ENCODE measurements around the gene NLN.
"Not testable (repeated sequence)": the region's sequence is repeated elsewhere in the genome, so short reads cannot be mapped to it uniquely, and the experiment has no call there.

The NLN gene

DNA sequence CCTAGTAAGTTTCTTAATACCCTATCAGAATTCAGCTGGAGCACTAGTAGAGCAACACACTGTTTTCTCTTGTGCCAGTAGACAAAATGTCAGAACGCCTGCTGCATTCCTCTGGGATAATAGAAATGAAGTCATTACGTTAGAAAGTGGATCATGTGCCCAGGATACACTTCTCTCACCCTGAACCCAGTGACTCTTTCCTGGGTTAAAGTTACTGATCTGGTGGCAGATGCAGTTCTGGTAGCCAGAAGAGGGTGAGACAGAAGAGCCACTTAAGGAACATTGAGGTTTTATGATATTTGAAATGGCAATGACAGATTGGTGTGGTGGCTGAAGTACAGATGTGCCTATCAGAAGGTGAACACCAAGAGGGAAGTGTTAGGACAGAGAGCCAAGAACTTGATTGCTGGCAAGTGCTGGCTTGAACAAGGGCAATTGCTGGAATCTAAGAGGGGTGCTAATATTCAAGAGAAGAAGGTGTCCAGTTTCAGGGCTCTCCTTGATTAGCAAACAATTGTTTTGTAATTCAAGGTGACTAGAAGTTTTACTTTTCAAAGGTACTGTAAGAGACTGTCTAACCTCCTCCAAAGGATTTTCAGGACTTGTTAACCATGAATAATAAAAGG, 110.7 kb downstream of the NLN start:
- no peak for DNase-seq (ENCODE audit: low read depth)

DNA sequence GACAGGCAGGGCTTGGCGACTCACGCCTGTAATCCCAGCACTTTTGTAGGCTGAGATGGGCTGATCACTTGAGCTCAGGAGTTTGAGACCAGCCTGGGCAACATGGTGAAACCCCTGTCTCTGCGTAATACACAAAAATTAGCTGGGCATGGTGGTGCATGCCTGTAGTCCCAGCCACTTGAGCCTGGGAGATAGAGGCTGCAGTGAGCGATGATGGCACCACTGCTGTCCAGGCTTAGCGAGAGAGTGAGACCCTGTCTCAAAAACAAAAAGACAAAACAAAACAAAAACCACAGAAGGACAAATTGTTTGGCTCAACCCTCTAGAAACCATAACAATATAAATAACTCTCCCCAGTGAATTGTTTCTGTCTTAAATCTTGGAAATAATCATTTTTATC, 111.8 kb downstream of the NLN start:
- no peak for DNase-seq (ENCODE audit: low read depth)

DNA sequence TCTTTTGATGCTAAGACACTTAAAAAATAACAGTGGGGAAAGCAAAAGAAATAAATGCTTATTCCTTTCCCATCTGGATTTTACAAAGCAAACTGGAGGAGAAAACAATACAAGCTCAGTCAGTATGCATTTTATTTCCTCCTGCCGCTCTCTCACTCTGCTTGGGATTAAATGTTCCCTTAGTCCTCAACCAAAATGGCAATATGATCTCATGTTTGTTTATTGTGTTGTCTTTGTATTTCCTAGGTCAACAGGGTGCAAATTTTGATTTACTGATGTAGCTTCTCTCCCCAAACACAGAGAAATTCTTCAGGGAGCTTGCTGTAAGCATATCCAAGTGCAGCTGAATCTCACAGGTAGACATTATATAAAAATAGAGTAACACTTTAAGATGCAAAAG, 112.3 kb downstream of the NLN start:
- DNase-seq (ENCODE audit: low read depth) = no peak

DNA sequence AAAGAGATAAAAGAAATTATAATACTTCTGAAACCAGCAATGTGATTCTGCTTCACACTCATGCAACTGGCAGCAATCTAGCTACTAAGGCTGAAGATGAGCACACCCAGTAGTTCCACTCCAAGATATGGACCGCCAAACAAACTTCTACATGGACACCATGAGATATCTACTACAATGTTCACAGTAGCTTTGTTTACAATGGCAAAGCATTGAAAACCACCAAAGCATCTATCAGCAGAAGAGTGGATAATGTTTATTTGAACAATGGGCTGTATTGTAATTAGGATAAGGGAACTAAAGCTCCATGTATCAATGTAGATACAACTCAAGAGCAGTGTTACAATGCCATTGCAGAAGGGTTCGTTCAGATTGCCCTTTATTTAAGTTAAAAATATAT, 113.2 kb downstream of the NLN start:
- no peak for DNase-seq (ENCODE audit: low read depth)

DNA sequence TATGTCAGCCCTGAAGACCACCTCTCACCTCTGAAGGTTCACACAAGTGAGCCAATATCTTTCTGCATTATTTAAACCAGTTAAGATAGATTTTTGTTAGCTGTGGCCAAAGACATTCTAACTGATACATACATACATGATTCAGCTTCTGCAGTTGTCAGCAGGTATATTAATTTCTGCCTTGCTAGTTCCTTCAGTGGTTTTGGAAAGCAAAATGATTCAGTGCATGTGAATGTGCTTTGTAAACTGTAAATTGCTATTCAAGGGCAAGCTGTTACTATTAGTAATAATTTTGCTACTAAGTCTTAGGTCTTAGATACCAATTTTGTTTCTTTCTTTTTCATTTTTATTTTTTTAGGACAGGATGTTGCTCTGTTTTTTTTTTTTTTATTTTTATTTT, 115.1 kb downstream of the NLN start:
- peak; percentile 24 for DNase-seq (ENCODE audit: low read depth)

DNA sequence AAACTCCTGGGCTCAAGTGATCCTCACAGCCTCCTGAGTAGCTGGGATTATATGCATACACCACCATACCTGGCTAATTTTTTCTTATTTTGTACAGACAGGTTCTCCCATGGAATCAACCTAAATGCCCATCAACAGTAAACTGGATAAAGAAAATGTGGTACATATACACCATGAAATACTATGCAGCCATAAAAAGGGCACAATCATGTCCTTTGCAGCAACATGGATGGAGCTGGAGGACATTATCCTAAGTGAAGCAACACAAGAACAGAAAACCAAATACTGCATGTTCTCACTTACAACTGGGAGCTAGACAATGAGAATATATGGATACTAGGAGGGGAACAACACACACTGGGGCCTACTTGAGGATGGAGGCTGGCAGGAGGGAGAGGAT, 117.2 kb downstream of the NLN start:
- DNase-seq (ENCODE audit: low read depth) = not testable (repeated sequence)

DNA sequence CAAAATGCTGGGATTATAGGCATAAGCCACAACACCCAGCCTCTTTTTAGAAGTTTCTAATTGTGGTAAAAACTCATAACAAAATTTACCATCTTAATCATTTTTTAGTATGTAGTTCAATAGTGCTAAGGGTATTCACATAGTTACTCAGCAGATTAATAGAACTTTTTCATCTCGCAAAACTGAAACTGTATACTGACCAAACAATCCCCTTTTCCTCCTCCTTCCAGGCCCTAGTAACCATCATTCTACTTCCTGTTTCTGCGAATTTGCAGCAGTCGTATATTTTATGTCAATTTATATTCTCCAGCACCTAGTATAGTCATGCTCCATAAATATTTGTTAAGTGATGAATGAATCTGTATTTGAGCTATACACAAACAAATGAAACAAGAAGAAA, 118.1 kb downstream of the NLN start:
- DNase-seq (ENCODE audit: low read depth) = no peak

DNA sequence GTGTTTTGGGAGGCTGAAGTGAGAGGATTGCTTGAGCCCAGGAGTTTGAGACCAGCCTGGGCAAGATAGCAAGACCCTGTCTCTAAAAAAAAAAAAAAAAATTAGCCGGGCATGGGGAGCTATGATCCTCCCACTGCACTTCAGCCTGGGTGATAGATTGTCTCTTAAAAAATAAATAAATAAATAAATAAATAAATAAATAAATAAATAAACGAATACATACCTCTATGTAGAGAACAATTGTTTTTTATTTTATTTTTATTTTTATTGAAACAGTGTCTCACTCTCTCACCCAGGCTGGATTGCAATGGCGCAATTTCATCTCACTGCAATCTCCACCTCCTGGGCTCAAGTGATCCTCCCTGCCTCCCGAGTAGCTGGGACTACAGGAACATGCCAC, 122.8 kb downstream of the NLN start:
- not testable (repeated sequence) for DNase-seq (ENCODE audit: low read depth)

DNA sequence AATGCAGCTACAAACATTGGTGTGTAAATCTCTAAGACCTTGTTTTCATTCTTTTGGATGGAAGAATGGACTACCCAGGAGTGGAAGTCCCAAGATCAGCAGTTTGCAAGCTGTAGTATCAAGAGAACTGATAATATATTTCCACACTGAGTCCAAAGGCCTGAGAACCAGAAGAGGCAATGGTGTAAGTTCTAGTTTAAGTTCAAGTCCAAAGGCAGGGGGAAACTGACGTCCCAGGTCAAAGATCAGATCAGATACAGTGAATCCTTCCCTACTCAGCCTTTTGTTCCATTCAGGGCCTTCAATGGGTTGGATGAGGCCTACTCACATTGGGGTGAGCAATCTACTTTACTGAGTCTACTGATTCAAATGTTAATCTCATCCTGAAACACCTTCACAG, 124.1 kb downstream of the NLN start:
- DNase-seq (ENCODE audit: low read depth) = no peak

DNA sequence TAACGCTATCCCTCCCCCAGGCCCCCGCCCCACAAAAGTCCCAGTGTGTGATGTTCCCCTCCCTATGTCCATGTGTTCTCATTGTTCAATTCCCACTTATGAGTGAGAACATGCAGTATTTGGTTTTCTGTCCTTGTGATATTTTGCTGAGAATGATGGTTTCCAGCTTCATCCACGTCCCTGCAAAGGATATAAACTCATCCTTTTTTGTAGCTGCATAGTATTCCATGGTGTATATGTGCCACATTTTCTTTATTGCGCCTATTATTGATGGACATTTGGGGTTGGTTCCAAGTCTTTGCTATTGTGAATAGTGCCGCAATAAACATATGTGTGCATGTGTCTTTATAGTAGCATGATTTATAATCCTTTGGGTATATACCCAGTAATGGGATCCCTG, 125.0 kb downstream of the NLN start:
- DNase-seq (ENCODE audit: low read depth) = not testable (repeated sequence)

DNA sequence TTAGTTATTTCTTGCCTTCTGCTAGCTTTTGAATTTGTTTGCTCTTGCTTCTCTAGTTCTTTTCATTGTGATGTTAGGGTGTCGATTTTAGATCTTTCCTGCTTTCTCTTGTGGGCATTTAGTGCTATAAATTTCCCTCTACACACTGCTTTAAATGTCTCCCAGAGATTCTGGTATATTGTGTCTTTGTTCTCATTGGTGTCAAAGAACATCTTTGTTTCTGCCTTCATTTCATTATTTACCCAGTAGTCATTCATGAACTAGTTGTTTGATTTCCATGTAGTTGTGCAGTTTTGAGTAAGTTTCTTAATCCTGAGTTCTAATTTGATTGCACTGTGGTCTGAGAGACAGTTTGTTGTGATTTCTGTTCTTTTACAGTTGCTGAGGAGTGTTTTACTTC, 127.9 kb downstream of the NLN start:
- DNase-seq (ENCODE audit: low read depth) = not testable (repeated sequence)

DNA sequence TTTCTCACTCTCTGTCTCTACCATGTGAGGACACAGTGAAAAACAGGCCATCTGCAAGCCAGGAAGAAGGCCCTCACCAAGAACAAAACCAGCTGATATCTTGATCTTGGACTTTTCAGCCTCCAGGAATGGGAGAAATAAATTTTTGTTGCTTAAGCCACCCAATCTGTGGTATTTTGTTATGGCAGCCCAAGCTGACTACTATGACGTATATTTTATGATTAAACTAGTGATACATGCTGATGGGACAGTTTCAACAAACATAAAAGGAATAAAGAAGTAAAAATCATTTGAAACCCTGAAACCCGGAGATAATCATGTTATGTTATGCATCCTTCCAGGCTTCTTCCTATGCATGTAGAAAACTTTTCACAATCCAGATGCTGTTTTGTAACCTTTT, 132.9 kb downstream of the NLN start:
- peak; percentile 50 for DNase-seq (ENCODE audit: low read depth)

DNA sequence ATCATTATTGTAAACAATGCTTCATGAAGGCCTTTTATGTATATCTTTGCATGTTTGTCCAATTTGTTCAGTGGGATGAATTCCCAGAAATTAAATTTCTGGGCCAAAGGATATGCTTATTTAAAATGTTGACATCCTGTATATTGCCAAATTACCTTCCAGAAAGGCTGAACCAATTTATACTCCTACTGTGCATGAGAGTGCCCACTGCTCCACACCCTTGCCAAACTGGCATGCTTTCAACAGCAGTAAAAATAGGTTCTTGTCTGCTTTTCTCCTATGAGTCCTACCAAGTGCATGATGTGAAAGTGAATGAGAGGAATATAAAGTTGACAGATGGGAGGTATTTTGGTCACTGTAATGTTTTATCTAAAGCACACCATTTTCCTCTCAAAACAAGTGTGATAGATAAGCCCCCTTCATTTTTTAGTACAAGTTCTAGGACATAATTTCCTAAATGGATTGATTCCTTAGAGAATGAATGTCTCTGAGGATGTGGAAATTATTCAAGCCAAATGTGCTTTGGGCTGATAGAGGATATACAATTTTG, 133.8 kb downstream of the NLN start:
- peak; percentile 79 for DNase-seq (ENCODE audit: low read depth)

DNA sequence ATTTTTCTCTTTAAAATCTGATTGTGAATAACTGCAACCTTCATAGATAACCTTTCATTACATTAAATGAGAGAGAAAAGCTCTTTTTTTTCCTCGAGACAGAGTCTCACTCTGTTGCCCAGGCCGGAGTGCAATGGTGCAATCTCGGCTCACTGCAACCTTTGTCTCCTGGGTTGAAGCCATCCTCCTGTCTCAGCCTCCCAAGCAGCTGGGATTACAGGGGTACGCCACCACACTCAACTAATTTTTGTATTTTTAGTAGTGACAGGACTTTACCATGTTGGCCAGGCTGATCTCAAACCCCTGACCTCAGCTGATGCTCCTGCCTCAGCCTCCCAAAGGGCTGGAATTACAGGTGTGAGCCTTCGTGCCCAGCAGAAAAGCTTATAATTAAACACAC, 134.5 kb downstream of the NLN start:
- DNase-seq (ENCODE audit: low read depth) = no peak

DNA sequence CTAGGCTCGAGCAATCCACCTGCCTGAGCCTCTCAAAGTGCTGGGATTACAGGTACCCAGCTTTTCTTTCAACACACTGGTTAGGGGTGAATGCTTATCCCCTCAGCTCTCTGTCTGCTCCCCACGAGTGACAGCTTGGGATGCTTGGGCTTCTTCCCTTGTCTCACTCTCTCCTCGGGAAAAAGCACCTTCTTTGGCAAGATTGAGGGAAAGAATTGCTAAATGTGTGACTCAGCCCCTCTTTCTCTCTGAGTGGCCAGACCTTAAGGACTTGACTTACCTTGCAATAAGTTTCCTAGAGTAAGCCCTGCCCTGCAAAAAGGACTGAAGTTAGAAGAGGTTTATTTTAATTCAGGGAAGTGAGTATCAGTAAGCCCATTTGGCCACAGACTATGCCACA, 136.3 kb downstream of the NLN start:
- no peak for DNase-seq (ENCODE audit: low read depth)

DNA sequence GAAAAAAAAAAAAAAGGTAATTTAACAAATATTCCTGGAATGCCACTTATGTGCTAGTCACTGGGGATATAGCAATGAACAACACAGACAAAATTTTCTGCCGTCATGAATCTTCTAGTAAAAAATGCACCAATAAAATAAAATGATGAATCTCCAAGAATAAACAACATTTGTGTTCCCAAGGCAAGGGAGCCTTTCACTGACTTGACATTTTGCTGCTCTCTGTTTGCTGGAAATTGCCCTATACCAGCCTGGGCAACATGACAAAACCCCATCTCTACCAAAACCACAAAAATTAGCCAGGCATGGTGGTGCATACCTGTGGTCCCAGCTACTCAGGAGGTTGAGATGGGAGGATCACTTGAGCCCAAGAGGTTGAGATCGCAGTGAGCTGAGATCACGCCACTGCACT, 139.8 kb downstream of the NLN start:
- peak; percentile 98 for DNase-seq (ENCODE audit: low read depth)

DNA sequence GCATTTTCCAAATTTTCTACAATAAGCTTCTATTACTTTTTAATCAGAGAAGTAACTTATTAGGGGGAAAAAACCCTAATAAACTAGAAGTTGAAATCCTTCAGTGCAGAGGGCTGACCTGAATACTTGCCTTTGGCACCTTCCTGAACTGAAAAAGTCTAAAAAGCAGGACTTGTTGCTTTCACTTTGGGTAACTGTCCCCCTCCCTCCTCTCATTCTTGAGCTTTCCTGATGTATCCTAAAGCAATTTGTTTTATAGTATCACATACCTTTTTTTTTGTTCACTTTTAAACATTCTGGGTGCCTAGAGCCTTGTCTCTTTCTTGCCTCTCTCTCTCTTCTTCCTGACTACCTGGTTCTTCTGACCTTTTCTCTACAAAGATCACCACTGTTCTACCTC, 140.4 kb downstream of the NLN start:
- DNase-seq (ENCODE audit: low read depth) = peak; percentile 30

DNA sequence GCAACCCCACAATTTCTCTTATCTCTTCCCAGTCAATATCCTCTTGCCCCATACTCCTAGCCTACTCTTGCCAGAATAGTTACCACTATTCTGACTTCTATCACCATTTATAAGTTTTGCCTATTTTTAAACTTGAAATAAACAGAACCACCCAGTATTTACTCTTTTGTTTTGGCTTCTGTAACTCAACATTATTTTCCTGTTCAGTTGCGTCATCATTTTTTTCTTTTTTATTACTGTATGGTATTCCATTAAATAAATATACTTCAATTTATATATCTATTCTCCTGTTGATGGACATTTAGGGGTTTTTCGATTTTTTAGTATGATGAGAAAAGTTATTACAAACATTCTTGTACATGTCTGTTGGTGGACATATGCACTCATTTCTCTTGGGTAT, 141.7 kb downstream of the NLN start:
- DNase-seq (ENCODE audit: low read depth) = no peak

DNA sequence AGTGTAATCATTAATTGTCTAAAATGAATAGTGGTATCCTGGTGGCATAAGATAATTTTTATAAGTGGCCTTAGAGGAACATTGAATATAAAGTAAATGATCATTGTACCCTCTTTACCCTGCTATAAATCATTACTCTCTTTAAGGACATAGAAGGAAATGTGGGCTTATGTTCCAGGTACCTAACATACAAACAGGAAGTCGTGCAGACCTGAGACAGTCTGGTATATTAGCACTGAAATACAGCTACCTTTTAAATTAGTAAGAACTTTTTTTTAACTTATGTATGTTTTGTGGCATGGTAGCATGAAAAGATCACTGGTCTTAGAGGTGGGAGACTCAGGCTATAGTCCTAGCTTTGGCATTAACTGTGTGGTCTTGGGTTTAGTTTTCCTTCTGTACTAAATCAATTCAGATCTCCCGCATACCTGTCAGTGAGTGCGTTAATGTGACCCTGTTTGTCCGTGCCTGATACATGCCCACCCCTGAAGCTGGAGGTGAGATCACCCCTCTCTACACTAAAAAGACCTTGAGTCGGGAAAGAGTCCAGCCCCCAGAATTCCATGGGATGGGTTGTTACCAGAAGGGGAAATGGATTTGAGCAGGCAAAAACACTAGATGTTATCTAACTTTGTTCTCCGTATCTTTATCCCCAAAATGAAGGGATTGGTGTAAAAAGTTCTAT, 145.0 kb downstream of the NLN start:
- no peak for DNase-seq (ENCODE audit: low read depth)

DNA sequence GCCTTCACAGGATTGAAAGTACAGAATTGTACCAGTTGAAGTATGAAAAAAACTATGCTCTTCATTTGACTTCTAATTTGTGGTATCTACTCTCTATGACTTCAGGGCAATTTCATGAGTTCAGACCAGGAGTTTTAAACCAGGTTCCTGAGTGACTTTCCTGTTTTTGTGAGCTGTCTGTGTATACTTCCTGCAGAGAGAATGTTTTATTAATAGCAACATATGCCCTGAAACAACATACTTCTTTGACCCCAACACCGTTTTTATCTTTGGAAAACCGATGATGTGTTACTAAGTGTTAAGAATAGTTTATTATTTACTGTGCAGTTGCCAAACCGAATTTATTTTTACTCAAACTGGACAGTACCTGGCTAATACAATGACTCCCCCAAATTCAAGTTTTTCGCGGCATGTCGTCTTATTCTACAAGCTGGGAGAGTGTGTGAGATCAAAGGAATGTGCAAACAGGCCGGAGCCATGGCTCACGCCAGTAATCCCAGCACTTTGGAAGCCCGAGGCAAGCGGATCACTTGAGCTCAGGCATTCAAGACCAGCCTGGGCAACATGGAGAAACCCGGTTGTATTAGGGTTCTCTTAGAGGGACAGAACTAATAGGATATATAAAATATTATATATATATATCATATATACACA, 145.7 kb downstream of the NLN start:
- DNase-seq (ENCODE audit: low read depth) = no peak

DNA sequence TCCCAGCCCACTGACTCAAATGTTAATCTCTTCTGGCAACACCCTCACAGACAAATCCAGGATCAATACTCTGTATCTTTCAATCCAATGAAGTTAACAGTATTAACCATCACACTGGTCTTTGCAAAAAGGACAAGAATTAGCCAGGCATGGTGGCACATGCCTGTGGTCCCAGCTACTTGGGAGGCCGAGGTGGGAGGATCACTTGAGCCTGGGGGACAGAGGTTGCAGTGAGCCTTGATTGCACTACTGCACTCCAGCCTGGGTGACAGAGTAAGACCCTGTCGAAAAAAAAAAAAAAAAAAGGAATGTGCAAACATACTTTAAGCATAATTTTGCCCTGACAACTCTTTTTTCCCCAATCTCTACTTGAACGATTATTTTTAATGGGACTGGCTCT, 146.5 kb downstream of the NLN start:
- no peak for DNase-seq (ENCODE audit: low read depth)

DNA sequence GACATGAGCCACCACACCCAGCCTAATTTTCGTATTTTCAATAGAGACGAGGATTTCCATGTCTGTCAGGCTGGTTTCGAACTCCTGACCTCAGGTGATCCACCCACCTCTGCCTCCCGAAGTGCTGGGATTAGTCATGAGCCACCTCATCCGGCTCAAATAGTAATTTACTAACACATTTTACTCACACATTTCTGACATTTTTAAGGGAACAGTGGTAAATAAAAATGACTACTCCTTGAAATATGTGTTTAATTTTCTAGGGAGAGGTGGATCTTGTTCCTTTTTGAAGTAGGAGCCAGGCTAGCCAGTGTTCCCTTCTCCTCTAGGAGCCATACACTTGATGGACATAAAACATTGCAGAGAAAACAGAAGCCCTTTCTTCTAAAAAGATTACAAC, 149.2 kb downstream of the NLN start:
- peak; percentile 33 for DNase-seq (ENCODE audit: low read depth)

DNA sequence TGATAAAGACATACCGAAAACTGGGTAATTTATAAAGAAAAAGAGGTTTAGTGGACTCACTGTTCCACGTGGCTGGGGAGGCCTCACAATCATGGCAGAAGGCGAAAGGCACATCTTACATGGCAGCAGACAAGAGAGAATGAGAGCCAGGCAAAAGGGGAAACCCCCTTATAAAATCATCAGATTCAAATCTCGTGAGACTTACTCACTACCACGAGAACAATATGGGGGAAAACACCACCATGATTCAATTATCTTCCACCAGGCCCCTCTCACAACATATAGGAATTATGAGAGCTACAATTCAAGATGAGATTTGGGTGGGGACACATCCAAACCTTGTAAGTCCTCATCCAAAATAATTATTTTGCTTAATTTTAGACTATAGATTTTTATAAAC, 149.8 kb downstream of the NLN start:
- not testable (repeated sequence) for DNase-seq (ENCODE audit: low read depth)
